IMR-90 (cell line): ENCODE measurements around the gene HRH1. TPM values are rescaled to one million over a fixed set of nuclear protein-coding genes. Genes with fewer than 3 reads are reported as not detected.

Experiments used
- ATAC-seq: fragments of 200-7000 bp; cut with Tn5 transposase; 2 replicates; pipeline ENCODE4 v1.9.1; 2020; ENCODE audit warnings: low read depth, mild to moderate bottlenecking, moderate library complexity
- BruUV-seq: library from RNA; stranded (reverse); fragments of 400-500 nt; replicated peaks from 2 replicates; lab custom pipeline; 2021; lab: Mats Ljungman, UMichigan
- CTCF ChIA-PET: fragments of 300-600 bp; formaldehyde crosslinking; extraction: SDS; loops from one replicate; lab custom pipeline; 2021; ENCODE audit warnings: antibody characterized with exemption; lab: Yijun Ruan, JAX
- POLR2A ChIA-PET: fragments of 300-600 bp; sonication (Branson Sonifier 250); formaldehyde crosslinking; loops from one replicate; lab custom pipeline; 2022; ENCODE audit warnings: antibody characterized with exemption; ENCODE audit not compliant: unreplicated experiment; lab: Charles Lee
- DNase-seq: peaks from one replicate; pipeline ENCODE4 v3.0.0; 2013
- H2AFZ ChIP-seq: replicated peaks from 2 replicates; pipeline ENCODE3; 2013; ENCODE audit warnings: low read length, mild to moderate bottlenecking; ENCODE audit not compliant: poor library complexity
- H2AK5ac ChIP-seq: 2 replicates; pipeline ENCODE4 v1.6.1; 2013; ENCODE audit warnings: low read depth, low read length, inconsistent platforms
- H2AK9ac ChIP-seq: replicated peaks from 2 replicates; pipeline ENCODE3; 2013; ENCODE audit warnings: mild to moderate bottlenecking, low read depth, low read length, moderate library complexity; ENCODE audit not compliant: poor library complexity
- H2BK120ac ChIP-seq: 2 replicates; pipeline ENCODE4 v1.6.1; 2013; ENCODE audit warnings: low read depth, low read length, inconsistent platforms
- H2BK15ac ChIP-seq: 3 replicates; pipeline ENCODE4 v1.6.1; 2013; ENCODE audit warnings: low read depth, low read length, inconsistent platforms
- H2BK20ac ChIP-seq: 2 replicates; pipeline ENCODE4 v1.6.1; 2013; ENCODE audit warnings: low read depth, mild to moderate bottlenecking, inconsistent platforms, low read length, moderate library complexity
- H2BK5ac ChIP-seq: 2 replicates; pipeline ENCODE4 v1.6.1; 2013; ENCODE audit warnings: mild to moderate bottlenecking, low read depth, low read length, inconsistent platforms; ENCODE audit not compliant: poor library complexity, severe bottlenecking
- H3K14ac ChIP-seq: replicated peaks from 2 replicates; pipeline ENCODE4 v1.6.1; 2013; ENCODE audit warnings: low read depth, low read length, inconsistent platforms
- H3K18ac ChIP-seq: 2 replicates; pipeline ENCODE4 v1.6.1; 2013; ENCODE audit warnings: low read depth, low read length, control low read depth
- H3K23ac ChIP-seq: 2 replicates; pipeline ENCODE4 v1.6.1; 2013; ENCODE audit warnings: low read depth, low read length, inconsistent platforms
- H3K27ac ChIP-seq: 2 replicates; pipeline ENCODE4 v1.5.1; 2013; ENCODE audit warnings: mild to moderate bottlenecking, control low read depth, low read length; ENCODE audit not compliant: insufficient read depth
- H3K27me3 ChIP-seq: 2 replicates; pipeline ENCODE4 v1.6.1; 2013; ENCODE audit warnings: low read length; ENCODE audit not compliant: control insufficient read depth, insufficient read depth
- H3K36me3 ChIP-seq: 2 replicates; pipeline ENCODE4 v1.6.1; 2013; ENCODE audit warnings: low read length, mixed read lengths; ENCODE audit not compliant: control insufficient read depth, insufficient read depth
- H3K4ac ChIP-seq: 2 replicates; pipeline ENCODE4 v1.6.1; 2013; ENCODE audit warnings: low read depth, low read length, inconsistent platforms
- H3K4me1 ChIP-seq: 2 replicates; pipeline ENCODE4 v1.6.1; 2013; ENCODE audit warnings: low read length, mixed read lengths; ENCODE audit not compliant: control insufficient read depth, insufficient read depth
- H3K4me2 ChIP-seq: 2 replicates; pipeline ENCODE4 v1.6.1; 2013; ENCODE audit warnings: low read depth, mild to moderate bottlenecking, control low read depth, low read length, moderate library complexity
- H3K4me3 ChIP-seq: 2 replicates; pipeline ENCODE4 v1.5.1; 2013; ENCODE audit warnings: low read depth, mild to moderate bottlenecking, control low read depth, low read length, moderate library complexity; ENCODE audit not compliant: insufficient read depth
- H3K56ac ChIP-seq: 2 replicates; pipeline ENCODE4 v1.6.1; 2013; ENCODE audit warnings: low read length, inconsistent platforms; ENCODE audit not compliant: insufficient read depth; ENCODE audit errors: extremely low read depth
- H3K79me1 ChIP-seq, 2 experiments: 2 replicates each; pipeline ENCODE4 v1.6.1; 2013; ENCODE audit warnings: low read length in 2 of 2, inconsistent platforms in 1 of 2, low read depth in 1 of 2
- H3K9ac ChIP-seq: 2 replicates; pipeline ENCODE4 v1.6.1; 2013; ENCODE audit warnings: low read depth, low read length, control low read depth
- H3K9me1 ChIP-seq: 2 replicates; pipeline ENCODE4 v1.6.1; 2013; ENCODE audit warnings: low read length, inconsistent platforms; ENCODE audit not compliant: insufficient read depth
- H3K9me3 ChIP-seq: 2 replicates; pipeline ENCODE4 v1.6.1; 2013; ENCODE audit warnings: low read length; ENCODE audit not compliant: control insufficient read depth, insufficient read depth
- H4K20me1 ChIP-seq: 2 replicates; pipeline ENCODE4 v1.6.1; 2013; ENCODE audit warnings: low read length, inconsistent platforms; ENCODE audit not compliant: insufficient read depth
- H4K5ac ChIP-seq: 2 replicates; pipeline ENCODE4 v1.6.1; 2013; ENCODE audit warnings: mild to moderate bottlenecking, low read depth, low read length, control low read depth
- H4K8ac ChIP-seq, 2 experiments: 2 replicates each; pipeline ENCODE4 v1.6.1; 2013; ENCODE audit warnings: low read depth in 2 of 2, low read length in 2 of 2, control low read depth in 1 of 2, inconsistent platforms in 1 of 2
- H4K91ac ChIP-seq: 2 replicates; pipeline ENCODE4 v1.6.1; 2013; ENCODE audit warnings: low read depth, low read length, inconsistent platforms; ENCODE audit not compliant: insufficient read depth
- MAFK ChIP-seq: IDR thresholded peaks from 2 replicates; pipeline ENCODE4 v1.6.1; 2012; ENCODE audit warnings: low read depth, low read length, improper control_type of control experiment
- POLR2A ChIP-seq: IDR thresholded peaks from 2 replicates; pipeline ENCODE4 v1.6.1; 2012; ENCODE audit warnings: mild to moderate bottlenecking, low read depth, low read length
- SMC3 ChIP-seq: fragments of 150-350 bp; IDR thresholded peaks from 2 replicates; pipeline ENCODE4 v1.6.1; 2016; ENCODE audit warnings: low read depth, mild to moderate bottlenecking, antibody characterized with exemption, low read length, moderate library complexity
- WGBS, 2 experiments: methylation state at CpG; one replicate each; pipeline versions ENCODE4 v1.1.5 to v1.1.7; 2013; ENCODE audit warnings: missing lambda C conversion rate in 2 of 2; ENCODE audit not compliant: insufficient read length in 1 of 2; ENCODE audit errors: extremely low coverage in 2 of 2; 5-methylcytosine and 5-hydroxymethylcytosine counted together
- dilution Hi-C: fragments of 300-500 bp; cut with HindIII; formaldehyde crosslinking; loops from one replicate; pipeline ENCODE4 v1.14.3; 2018; ENCODE audit warnings: low sequenced_read_pairs; ENCODE audit not compliant: unreplicated experiment
- in situ Hi-C: fragments of 300-500 bp; cut with MboI; formaldehyde crosslinking; loops from 3 replicates; pipeline ENCODE4 v1.14.3; 2019; ENCODE audit warnings: low sequenced_read_pairs, inconsistent platforms, mixed read lengths
- intact Hi-C: fragments of 100-400 bp; cut with micrococcal nuclease; formaldehyde crosslinking; loops from 2 replicates; pipeline ENCODE4 v1.10.0; 2022
- polyA plus RNA-seq, 3 experiments: library from polyadenylated mRNA; depleted of rRNA; stranded (reverse); fragments of >200 nt; gene quantifications; 2 replicates each; pipeline ENCODE4 v1.2.3, GENCODE V29; 2012; ENCODE audit warnings: low replicate concordance in 1 of 3
- total RNA-seq: library from RNA; depleted of rRNA; stranded (reverse); fragments of >200 nt; gene quantifications from 2 replicates; pipeline ENCODE4 v1.2.3, GENCODE V29; 2012
- TF ChIP-seq, protein P1 (sequence below): conservative IDR thresholded peaks from 2 replicates; pipeline ENCODE4 v1.5.1; 2012; ENCODE audit warnings: mild to moderate bottlenecking, low read depth, low read length, improper control_type of control experiment

Gene HRH1
- total and polyA plus RNA-seq, 2 of the 4 experiments (the other 2 are of a cell fraction) = 7.6 to 16.1 TPM

DNA sequence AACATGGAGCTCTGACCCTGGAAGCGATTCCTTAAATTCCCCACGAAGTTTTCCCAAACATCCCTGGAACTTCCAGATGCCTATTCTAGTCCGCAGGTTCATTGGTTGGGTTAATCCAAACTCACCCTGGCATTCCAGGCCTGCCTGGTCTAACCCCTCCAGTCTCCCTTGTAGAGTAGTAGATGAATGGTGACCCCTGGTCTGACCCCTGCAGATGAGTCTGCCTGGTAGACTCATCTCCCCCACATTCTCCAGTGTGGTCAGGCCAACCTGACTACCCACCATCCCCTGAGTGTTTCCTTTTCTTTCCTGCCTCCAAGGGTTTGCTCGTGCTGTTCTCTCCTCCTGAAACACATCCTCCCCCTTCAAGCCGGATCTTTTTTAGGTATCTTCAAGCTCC is 10.8 kb upstream of the HRH1 start:
- no peak overlapping the region for H3K23ac ChIP-seq
- peak overlapping the region; percentile 19; the same call in 1 of the 2 replicates for H4K91ac ChIP-seq
- DNase-seq (peak; percentile 64), ATAC-seq (peak; percentile 42; the same call in 1 of the 2 replicates)
- peak overlapping the region; percentile 30 for H2BK120ac ChIP-seq
- dilution Hi-C loops (no loop called here), intact Hi-C loops (no loop called here), in situ Hi-C loops (no loop called here)
- H2BK15ac ChIP-seq = no peak overlapping the region
- no peaks in the 10 kb centered on the region for H3K36me3 ChIP-seq
- H3K9me1 ChIP-seq = peaks cover 17% of the 10 kb centered on the region
- peak overlapping the region; percentile 75 for H3K14ac ChIP-seq
- H2AFZ ChIP-seq = peak overlapping the region; percentile 59
- peaks cover 17% of the 10 kb centered on the region for H3K4me1 ChIP-seq
- TF ChIP-seq SMC3 (no peak), MAFK (no peak), POLR2A (no peak)
- TF ChIP-seq, protein P1, sequence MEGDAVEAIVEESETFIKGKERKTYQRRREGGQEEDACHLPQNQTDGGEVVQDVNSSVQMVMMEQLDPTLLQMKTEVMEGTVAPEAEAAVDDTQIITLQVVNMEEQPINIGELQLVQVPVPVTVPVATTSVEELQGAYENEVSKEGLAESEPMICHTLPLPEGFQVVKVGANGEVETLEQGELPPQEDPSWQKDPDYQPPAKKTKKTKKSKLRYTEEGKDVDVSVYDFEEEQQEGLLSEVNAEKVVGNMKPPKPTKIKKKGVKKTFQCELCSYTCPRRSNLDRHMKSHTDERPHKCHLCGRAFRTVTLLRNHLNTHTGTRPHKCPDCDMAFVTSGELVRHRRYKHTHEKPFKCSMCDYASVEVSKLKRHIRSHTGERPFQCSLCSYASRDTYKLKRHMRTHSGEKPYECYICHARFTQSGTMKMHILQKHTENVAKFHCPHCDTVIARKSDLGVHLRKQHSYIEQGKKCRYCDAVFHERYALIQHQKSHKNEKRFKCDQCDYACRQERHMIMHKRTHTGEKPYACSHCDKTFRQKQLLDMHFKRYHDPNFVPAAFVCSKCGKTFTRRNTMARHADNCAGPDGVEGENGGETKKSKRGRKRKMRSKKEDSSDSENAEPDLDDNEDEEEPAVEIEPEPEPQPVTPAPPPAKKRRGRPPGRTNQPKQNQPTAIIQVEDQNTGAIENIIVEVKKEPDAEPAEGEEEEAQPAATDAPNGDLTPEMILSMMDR = no peak
- H3K27me3 ChIP-seq = no peaks in the 10 kb centered on the region
- no peak overlapping the region for H3K56ac ChIP-seq
- no peak overlapping the region for H3K27ac ChIP-seq
- no TSS peak for BruUV-seq
- peak overlapping the region; percentile 66 for H2BK20ac ChIP-seq
- no peak overlapping the region for H3K4me2 ChIP-seq
- WGBS, 2 experiments = 100% methylated on average over 1 of the region's 5 CpGs; no CpG with 5 or more reads in 1 of the 2 experiments
- H3K9ac ChIP-seq = no peak overlapping the region
- CTCF ChIA-PET = no interaction called here
- POLR2A ChIA-PET = no interaction called here
- H4K20me1 ChIP-seq = no peaks in the 10 kb centered on the region
- 0 out of 2 replicates have a peak overlapping the region, but pooled peaks have one; percentile 7 for H3K18ac ChIP-seq
- H3K4ac ChIP-seq = peak overlapping the region; percentile 73
- H3K9me3 ChIP-seq = no peaks in the 10 kb centered on the region
- no peak overlapping the region for H3K4me3 ChIP-seq
- H2AK9ac ChIP-seq = no peak overlapping the region
- no peak overlapping the region for H2BK5ac ChIP-seq
- no peak overlapping the region for H4K8ac ChIP-seq
- no peak overlapping the region; the same call in 1 of the 2 replicates for H4K5ac ChIP-seq
- peak overlapping the region; percentile 51; the same call in 1 of the 2 replicates for H2AK5ac ChIP-seq
- H3K79me1 ChIP-seq = peaks cover 0 to 12% of the 10 kb centered on the region in 2 experiments; a peak in 2 of 4 replicates
